ENCODE results near the gene PARD3B.

PARD3B gene

DNA sequence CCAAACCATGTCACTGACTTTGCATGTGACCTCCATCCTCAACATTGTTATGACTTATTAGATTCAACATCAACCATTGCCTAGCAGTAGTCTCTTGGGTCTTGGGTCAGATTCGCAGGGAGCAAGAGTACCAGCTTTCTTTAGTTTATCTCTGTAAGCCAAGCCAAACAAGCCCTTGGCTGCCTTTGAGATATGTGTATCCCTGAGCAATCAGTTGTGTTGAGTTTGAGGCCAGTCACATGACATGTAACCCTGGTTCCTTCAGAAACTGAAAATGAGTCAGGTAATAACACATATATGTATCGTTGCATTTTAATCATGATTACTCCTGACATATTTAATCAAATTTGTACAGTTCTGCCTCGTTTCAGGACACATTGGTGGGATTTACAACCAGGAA is 173.3 kb downstream of the PARD3B start:
- DNase-seq (ENCODE audit: low read depth, low spot score), result no peak
- Histone ChIP-seq H3K36me3 (ENCODE audit: insufficient read depth, insufficient read length, low read length) (no peaks in the 10 kb centered on the region), H3K9me3 (ENCODE audit: insufficient read depth, low read length) (no peaks in the 10 kb centered on the region), H3K9ac (ENCODE audit: insufficient read length, low read depth) (no peak overlapping the region), H3K4me3 (ENCODE audit: insufficient read length, low read depth) (no peak overlapping the region), H3K4me1 (ENCODE audit: insufficient read depth, insufficient read length) (no peaks in the 10 kb centered on the region), H3K27me3 (ENCODE audit: insufficient read depth, insufficient read length) (no peaks in the 10 kb centered on the region)
- TF ChIP-seq YY1 (IDR thresholded peaks at IDR 0.05; ENCODE audit: insufficient read depth, insufficient read length) (no peak), ZNF274 (IDR thresholded peaks at IDR 0.05; ENCODE audit: low read depth, low read length) (no peak), SUZ12 (IDR thresholded peaks at IDR 0.05; ENCODE audit: extremely low read depth, insufficient read depth, insufficient read length) (no peak)

DNA sequence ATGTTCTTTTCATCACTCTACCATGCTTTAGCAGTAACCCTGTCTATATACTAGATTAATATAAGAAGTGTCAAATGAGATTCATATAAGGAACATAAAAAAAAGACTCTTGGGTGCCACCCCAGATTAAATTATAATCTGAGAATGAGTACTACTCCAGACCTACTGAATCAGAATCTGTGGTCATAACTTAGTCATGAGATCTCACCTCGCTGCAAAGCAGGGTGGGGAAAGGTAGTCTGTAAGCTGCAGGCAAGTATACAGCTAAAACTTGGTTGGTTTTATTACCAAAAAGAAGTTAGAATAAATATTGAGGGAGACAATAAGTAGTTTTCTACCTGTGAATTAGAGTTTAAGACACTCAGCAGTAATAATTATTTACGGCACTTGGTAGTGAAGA is 175.6 kb downstream of the PARD3B start:
- Histone ChIP-seq H3K36me3 (ENCODE audit: insufficient read depth, insufficient read length, low read length) (no peaks in the 10 kb centered on the region), H3K4me3 (ENCODE audit: insufficient read length, low read depth) (no peak overlapping the region), H3K9me3 (ENCODE audit: insufficient read depth, low read length) (no peaks in the 10 kb centered on the region), H3K9ac (ENCODE audit: insufficient read length, low read depth) (no peak overlapping the region), H3K27me3 (ENCODE audit: insufficient read depth, insufficient read length) (no peaks in the 10 kb centered on the region), H3K4me1 (ENCODE audit: insufficient read depth, insufficient read length) (no peaks in the 10 kb centered on the region)
- TF ChIP-seq YY1 (IDR thresholded peaks at IDR 0.05; ENCODE audit: insufficient read depth, insufficient read length) (no peak), SUZ12 (IDR thresholded peaks at IDR 0.05; ENCODE audit: extremely low read depth, insufficient read depth, insufficient read length) (no peak), ZNF274 (IDR thresholded peaks at IDR 0.05; ENCODE audit: low read depth, low read length) (no peak)
- DNase-seq (ENCODE audit: low read depth, low spot score), result no peak

DNA sequence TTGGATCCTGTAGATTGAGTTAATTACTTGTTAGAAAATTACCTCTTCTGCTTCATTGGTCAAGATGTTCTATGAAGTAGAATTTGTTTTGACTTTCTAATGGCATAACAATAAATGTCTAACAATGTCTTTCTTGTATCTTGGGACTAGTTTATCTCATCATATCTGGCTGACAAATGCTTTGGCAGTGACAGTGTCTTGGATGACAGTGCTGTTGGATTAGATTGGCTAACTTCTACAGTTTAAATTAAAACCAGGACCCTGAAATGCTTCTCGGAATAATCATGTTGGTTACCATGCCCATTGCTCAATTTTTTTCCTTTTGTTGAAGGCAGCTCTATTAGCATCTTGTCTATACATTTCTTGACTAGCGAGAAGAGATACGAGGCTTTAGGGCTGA is 176.9 kb downstream of the PARD3B start:
- Histone ChIP-seq H3K4me1 (ENCODE audit: insufficient read depth, insufficient read length) (no peaks in the 10 kb centered on the region), H3K4me3 (ENCODE audit: insufficient read length, low read depth) (no peak overlapping the region), H3K36me3 (ENCODE audit: insufficient read depth, insufficient read length, low read length) (no peaks in the 10 kb centered on the region), H3K9ac (ENCODE audit: insufficient read length, low read depth) (no peak overlapping the region), H3K9me3 (ENCODE audit: insufficient read depth, low read length) (no peaks in the 10 kb centered on the region), H3K27me3 (ENCODE audit: insufficient read depth, insufficient read length) (no peaks in the 10 kb centered on the region)
- no peak for DNase-seq (ENCODE audit: low read depth, low spot score)
- no peak for TF ChIP-seq SUZ12 (IDR thresholded peaks at IDR 0.05; ENCODE audit: extremely low read depth, insufficient read depth, insufficient read length)
- TF ChIP-seq YY1 (IDR thresholded peaks at IDR 0.05; ENCODE audit: insufficient read depth, insufficient read length), result no peak
- TF ChIP-seq ZNF274 (IDR thresholded peaks at IDR 0.05; ENCODE audit: low read depth, low read length), result no peak

DNA sequence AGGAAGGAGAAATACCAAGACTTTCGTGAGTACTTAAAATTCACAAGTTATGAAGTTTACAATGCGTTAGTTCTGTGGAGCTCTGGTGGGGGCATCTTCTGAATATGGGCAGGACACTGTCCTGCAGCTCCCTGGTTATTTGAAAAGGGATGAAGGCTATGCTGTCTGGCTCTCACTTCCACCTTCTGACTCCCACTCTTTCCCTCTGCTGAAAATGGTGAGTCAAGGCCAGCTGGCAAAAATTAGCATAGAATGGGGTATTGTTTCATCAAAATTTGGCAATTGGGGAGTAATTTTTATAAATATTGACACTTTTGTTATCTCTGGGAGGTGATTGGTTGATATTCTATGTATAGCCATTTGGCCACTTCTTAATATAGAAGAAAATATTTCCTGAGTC is 177.4 kb downstream of the PARD3B start:
- DNase-seq (ENCODE audit: low read depth, low spot score), result no peak
- no peak overlapping the region for H3K9ac ChIP-seq (ENCODE audit: insufficient read length, low read depth)
- TF ChIP-seq YY1 (IDR thresholded peaks at IDR 0.05; ENCODE audit: insufficient read depth, insufficient read length), result no peak
- no peak for TF ChIP-seq SUZ12 (IDR thresholded peaks at IDR 0.05; ENCODE audit: extremely low read depth, insufficient read depth, insufficient read length)
- no peak for TF ChIP-seq ZNF274 (IDR thresholded peaks at IDR 0.05; ENCODE audit: low read depth, low read length)
- no peaks in the 10 kb centered on the region for H3K4me1 ChIP-seq (ENCODE audit: insufficient read depth, insufficient read length)
- no peaks in the 10 kb centered on the region for H3K36me3 ChIP-seq (ENCODE audit: insufficient read depth, insufficient read length, low read length)
- no peaks in the 10 kb centered on the region for H3K9me3 ChIP-seq (ENCODE audit: insufficient read depth, low read length)
- H3K4me3 ChIP-seq (ENCODE audit: insufficient read length, low read depth), result no peak overlapping the region
- no peaks in the 10 kb centered on the region for H3K27me3 ChIP-seq (ENCODE audit: insufficient read depth, insufficient read length)

DNA sequence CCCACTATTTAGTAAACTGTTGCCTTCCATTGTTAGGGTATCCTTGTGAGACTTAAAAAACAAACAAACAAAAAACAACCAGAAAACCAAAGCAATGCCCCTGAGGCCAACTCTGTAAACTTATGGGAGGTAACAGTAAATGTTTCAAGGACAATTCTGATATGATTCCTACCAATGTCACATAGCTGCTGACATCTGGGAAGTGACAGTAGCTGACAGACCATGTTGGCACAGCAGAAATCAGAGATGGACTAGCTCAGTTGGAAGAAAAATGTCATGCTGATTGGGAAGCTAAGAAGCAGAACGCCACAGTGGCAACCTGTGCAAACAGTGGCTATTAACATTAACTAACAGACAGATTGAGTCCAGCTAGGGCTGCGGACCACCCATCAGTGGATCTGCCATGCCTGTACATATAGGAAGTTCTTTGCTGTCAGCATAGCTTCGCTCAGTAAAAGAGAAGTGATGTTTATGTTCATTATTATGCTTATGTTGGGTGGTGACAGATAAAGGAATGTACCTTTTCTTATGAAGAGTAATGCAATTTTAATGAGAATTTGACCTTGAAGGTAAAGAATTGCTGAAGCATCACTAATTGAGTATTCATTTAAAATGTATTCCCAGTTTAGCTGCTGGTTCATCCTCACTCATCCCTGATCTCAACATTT is 180.6 kb downstream of the PARD3B start:
- no peak overlapping the region for H3K4me3 ChIP-seq (ENCODE audit: insufficient read length, low read depth)
- no peaks in the 10 kb centered on the region for H3K4me1 ChIP-seq (ENCODE audit: insufficient read depth, insufficient read length)
- H3K36me3 ChIP-seq (ENCODE audit: insufficient read depth, insufficient read length, low read length), result no peaks in the 10 kb centered on the region
- H3K9me3 ChIP-seq (ENCODE audit: insufficient read depth, low read length), result no peaks in the 10 kb centered on the region
- TF ChIP-seq YY1 (IDR thresholded peaks at IDR 0.05; ENCODE audit: insufficient read depth, insufficient read length) (no peak), ZNF274 (IDR thresholded peaks at IDR 0.05; ENCODE audit: low read depth, low read length) (no peak), SUZ12 (IDR thresholded peaks at IDR 0.05; ENCODE audit: extremely low read depth, insufficient read depth, insufficient read length) (no peak)
- no peak for DNase-seq (ENCODE audit: low read depth, low spot score)
- no peaks in the 10 kb centered on the region for H3K27me3 ChIP-seq (ENCODE audit: insufficient read depth, insufficient read length)
- no peak overlapping the region for H3K9ac ChIP-seq (ENCODE audit: insufficient read length, low read depth)

DNA sequence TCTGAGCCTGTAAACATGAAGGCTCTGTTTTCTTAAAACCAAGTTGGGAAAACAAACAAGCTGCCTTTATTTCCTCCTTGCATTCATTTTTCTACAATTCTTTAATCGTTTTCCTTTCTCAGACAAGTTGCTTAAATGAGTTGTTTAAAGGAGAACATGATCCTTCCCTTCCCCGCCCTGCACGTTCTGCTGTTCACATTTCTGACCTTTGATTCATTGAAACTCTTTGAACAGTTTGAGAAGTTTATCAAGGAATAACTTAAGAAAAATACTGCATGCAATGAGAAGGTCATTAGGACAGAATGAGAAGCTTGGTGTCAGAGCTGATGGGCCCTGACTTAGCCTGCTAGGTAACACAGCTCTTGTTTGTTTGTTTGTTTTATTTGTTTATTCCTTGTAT is 181.6 kb downstream of the PARD3B start:
- no peaks in the 10 kb centered on the region for H3K4me1 ChIP-seq (ENCODE audit: insufficient read depth, insufficient read length)
- no peak for TF ChIP-seq YY1 (IDR thresholded peaks at IDR 0.05; ENCODE audit: insufficient read depth, insufficient read length)
- no peak for TF ChIP-seq SUZ12 (IDR thresholded peaks at IDR 0.05; ENCODE audit: extremely low read depth, insufficient read depth, insufficient read length)
- TF ChIP-seq ZNF274 (IDR thresholded peaks at IDR 0.05; ENCODE audit: low read depth, low read length), result no peak
- no peaks in the 10 kb centered on the region for H3K9me3 ChIP-seq (ENCODE audit: insufficient read depth, low read length)
- H3K4me3 ChIP-seq (ENCODE audit: insufficient read length, low read depth), result no peak overlapping the region
- H3K36me3 ChIP-seq (ENCODE audit: insufficient read depth, insufficient read length, low read length), result no peaks in the 10 kb centered on the region
- no peak overlapping the region for H3K9ac ChIP-seq (ENCODE audit: insufficient read length, low read depth)
- no peaks in the 10 kb centered on the region for H3K27me3 ChIP-seq (ENCODE audit: insufficient read depth, insufficient read length)
- DNase-seq (ENCODE audit: low read depth, low spot score), result no peak

DNA sequence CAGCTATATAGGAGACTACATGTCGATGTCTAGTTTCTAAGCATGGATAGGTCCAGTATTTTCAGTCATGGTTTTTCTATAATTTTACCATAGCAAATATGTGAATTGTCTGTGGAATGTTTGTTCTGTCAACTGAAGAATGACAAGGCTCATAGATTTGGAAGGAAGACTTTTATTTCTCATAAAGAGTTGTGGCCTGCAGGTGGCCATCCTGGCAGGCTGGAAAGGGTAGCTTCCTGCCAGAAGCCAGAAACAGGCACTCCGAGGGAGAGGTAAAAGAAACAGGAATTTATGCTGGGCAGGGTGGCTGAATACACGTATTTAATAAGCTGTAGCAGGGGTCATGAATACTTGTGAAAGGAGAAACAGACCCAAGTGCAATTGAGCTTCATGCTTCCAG is 182.1 kb downstream of the PARD3B start:
- no peaks in the 10 kb centered on the region for H3K36me3 ChIP-seq (ENCODE audit: insufficient read depth, insufficient read length, low read length)
- no peak for DNase-seq (ENCODE audit: low read depth, low spot score)
- no peak overlapping the region for H3K4me3 ChIP-seq (ENCODE audit: insufficient read length, low read depth)
- H3K4me1 ChIP-seq (ENCODE audit: insufficient read depth, insufficient read length), result no peaks in the 10 kb centered on the region
- no peak for TF ChIP-seq ZNF274 (IDR thresholded peaks at IDR 0.05; ENCODE audit: low read depth, low read length)
- no peak for TF ChIP-seq YY1 (IDR thresholded peaks at IDR 0.05; ENCODE audit: insufficient read depth, insufficient read length)
- TF ChIP-seq SUZ12 (IDR thresholded peaks at IDR 0.05; ENCODE audit: extremely low read depth, insufficient read depth, insufficient read length), result no peak
- no peaks in the 10 kb centered on the region for H3K27me3 ChIP-seq (ENCODE audit: insufficient read depth, insufficient read length)
- H3K9ac ChIP-seq (ENCODE audit: insufficient read length, low read depth), result no peak overlapping the region
- no peaks in the 10 kb centered on the region for H3K9me3 ChIP-seq (ENCODE audit: insufficient read depth, low read length)

All from NT2/D1 (cell line).